Cardiac muscle cell (in vitro differentiated cells and primary cell): ENCODE results near the gene PPFIBP2. TPM values are rescaled to one million over a fixed set of nuclear protein-coding genes. Genes with fewer than 3 reads are reported as not detected.

ENCODE experiments used
- DNase-seq, 2 donors: peaks; one replicate each; pipeline versions ENCODE4 v3.0.0 to v3.0.0-alpha.2; 2010 to 2017; ENCODE audit warnings: low read depth in 1 of 2, low spot score in 1 of 2
- H3K27ac ChIP-seq: fragments of 200-600 bp; sonication (generic); 2 replicates; pipeline ENCODE4 v1.5.1; 2016
- H3K27me3 ChIP-seq: fragments of 200-600 bp; sonication (generic); 2 replicates; pipeline ENCODE4 v1.6.0; 2016; ENCODE audit warnings: control low read depth
- H3K36me3 ChIP-seq: fragments of 200-600 bp; sonication (generic); 2 replicates; pipeline ENCODE4 v1.5.1; 2016; ENCODE audit warnings: control low read depth
- H3K4me1 ChIP-seq: fragments of 200-600 bp; sonication (generic); 2 replicates; pipeline ENCODE4 v1.8.1; 2017; ENCODE audit warnings: low read depth, mild to moderate bottlenecking, mixed run types
- H3K4me3 ChIP-seq: fragments of 200-600 bp; sonication (generic); 2 replicates; pipeline ENCODE4 v1.5.1; 2016; ENCODE audit warnings: mild to moderate bottlenecking
- H3K9me3 ChIP-seq: fragments of 200-600 bp; sonication (generic); 2 replicates; pipeline ENCODE4 v1.5.1; 2017; ENCODE audit warnings: low read depth, mild to moderate bottlenecking, control low read depth
- CTCF ChIP-seq: IDR thresholded peaks from 2 replicates; pipeline ENCODE4 v1.5.1; 2012; ENCODE audit warnings: low read depth, mild to moderate bottlenecking, low read length
- polyA plus RNA-seq: library from polyadenylated mRNA; unstranded; fragments of >200 nt; fragmentation: Nextera tagmentation; extraction: Ambion mirVana; gene quantifications from 2 replicates; pipeline ENCODE4 v1.2.1, GENCODE V29; 2016
- total RNA-seq: library from RNA; depleted of rRNA; stranded (reverse); fragments of >200 nt; gene quantifications from 2 replicates; pipeline ENCODE4 v1.2.3, GENCODE V29; 2016

The PPFIBP2 gene
- total and polyA plus RNA-seq, 2 experiments from 2014 or later, result 8.0 to 13.2 TPM

- DNase-seq, result peak in 1 of 2 donors; percentile 56
- H3K4me1 ChIP-seq, result no peaks in the 10 kb centered on the region
- no peak overlapping the region for H3K27ac ChIP-seq
- H3K4me3 ChIP-seq, result no peak overlapping the region
- no peaks in the 10 kb centered on the region for H3K9me3 ChIP-seq
- H3K36me3 ChIP-seq, result no peaks in the 10 kb centered on the region
- no peaks in the 10 kb centered on the region for H3K27me3 ChIP-seq
- no peak for TF ChIP-seq CTCF
Observed at GRCh38 chr11:7691759-7692350, 178.1 kb downstream of the PPFIBP2 start.

- Histone ChIP-seq H3K27me3 (no peaks in the 10 kb centered on the region), H3K9me3 (no peaks in the 10 kb centered on the region), H3K27ac (no peak overlapping the region), H3K4me1 (no peaks in the 10 kb centered on the region), H3K4me3 (no peak overlapping the region), H3K36me3 (no peaks in the 10 kb centered on the region)
- no peak for TF ChIP-seq CTCF
- no peak for DNase-seq
Observed at GRCh38 chr11:7692426-7692825, 178.6 kb downstream of the PPFIBP2 start.

- TF ChIP-seq CTCF, result no peak
- H3K9me3 ChIP-seq, result no peaks in the 10 kb centered on the region
- H3K36me3 ChIP-seq, result no peaks in the 10 kb centered on the region
- no peak for DNase-seq
- no peak overlapping the region for H3K4me3 ChIP-seq
- no peaks in the 10 kb centered on the region for H3K27me3 ChIP-seq
- no peaks in the 10 kb centered on the region for H3K4me1 ChIP-seq
- H3K27ac ChIP-seq, result no peak overlapping the region
Observed at GRCh38 chr11:7694235-7694634, 180.4 kb downstream of the PPFIBP2 start.

GRCh38 chr11:7696424-7696823 is 182.6 kb downstream of the PPFIBP2 start:
- no peak for DNase-seq
- Histone ChIP-seq H3K27ac (no peak overlapping the region), H3K4me3 (no peak overlapping the region), H3K27me3 (no peaks in the 10 kb centered on the region), H3K4me1 (no peaks in the 10 kb centered on the region), H3K9me3 (no peaks in the 10 kb centered on the region), H3K36me3 (no peaks in the 10 kb centered on the region)
- no peak for TF ChIP-seq CTCF

Other genes with a start within 250 kb of the PPFIBP2 start
- 0.35 and 0.39 TPM in 2 replicates for gene OLFML1, start 28.5 kb upstream of the PPFIBP2 start, total RNA-seq
- 1.1 and 2.4 TPM in 2 replicates for gene OLFML1, start 28.5 kb upstream of the PPFIBP2 start, polyA plus RNA-seq
- 2.1 and 4.1 TPM in 2 replicates for gene CYB5R2, start 159.5 kb downstream of the PPFIBP2 start, total RNA-seq
- 3.3 and 4.5 TPM in 2 replicates for gene CYB5R2, start 159.5 kb downstream of the PPFIBP2 start, polyA plus RNA-seq
- gene OVCH2, start 192.5 kb downstream of the PPFIBP2 start, total RNA-seq, result not detected in 2 replicates
- gene OVCH2, start 192.5 kb downstream of the PPFIBP2 start, polyA plus RNA-seq, result not detected in 2 replicates